Smooth muscle cell of the brain vasculature (primary cell): ENCODE results near the gene PCDHGC4.

Experiments used
- DNase-seq: peaks from one replicate; pipeline ENCODE4 v3.0.0-alpha.2; 2012; ENCODE audit warnings: low read depth, low spot score

Gene PCDHGC4

GRCh38 chr5:141484641-141485311 is at the start of gene PCDHGC4:
PCDHGC4 (plus strand) TSS chr5:141485030; CDS start chr5:141485174, 144 bp downstream.
- DNase-seq, result no peak

DNA sequence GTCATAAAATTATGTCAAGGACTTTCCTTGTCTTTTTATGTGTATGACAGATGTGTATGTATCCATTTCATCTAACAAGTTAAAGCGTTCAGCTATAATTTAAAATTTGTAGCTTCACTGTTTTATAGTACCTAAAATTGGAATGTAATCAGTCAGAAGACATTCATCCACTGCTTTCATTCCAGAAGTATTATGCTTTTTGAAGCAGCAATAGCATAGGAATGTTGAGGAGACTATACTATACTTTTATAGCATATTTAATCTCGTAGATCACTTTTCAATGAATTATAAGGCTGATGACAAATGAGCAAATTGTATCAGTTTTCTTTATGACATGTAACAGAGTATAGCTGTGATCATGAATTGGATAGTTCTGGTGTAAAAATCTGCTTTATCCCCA is 47.6 kb upstream of the PCDHGC4 start:
- no peak for DNase-seq

- DNase-seq, result no peak
These were observed 45.3 kb upstream of the PCDHGC4 start for GRCh38 chr5:141439411-141440141.

DNA sequence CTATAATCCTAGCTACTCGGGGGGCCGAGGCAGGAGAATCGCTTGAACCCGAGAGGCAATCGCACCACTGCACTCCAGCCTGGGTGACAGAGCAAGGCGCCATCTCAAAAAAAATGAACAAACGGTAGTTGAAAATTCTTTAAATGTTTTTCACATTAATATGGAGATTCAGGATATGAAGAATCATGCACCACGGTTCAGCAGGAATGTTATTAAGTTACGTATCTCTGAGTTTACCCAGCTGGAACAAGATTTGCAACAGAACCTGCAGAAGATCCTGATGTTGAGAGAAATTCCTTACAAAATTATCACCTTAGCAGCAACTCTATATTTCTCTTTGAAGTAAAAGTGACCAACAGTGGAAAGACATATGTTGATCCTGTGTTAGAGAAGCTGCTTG is 44.5 kb upstream of the PCDHGC4 start:
- DNase-seq, result no peak

DNA sequence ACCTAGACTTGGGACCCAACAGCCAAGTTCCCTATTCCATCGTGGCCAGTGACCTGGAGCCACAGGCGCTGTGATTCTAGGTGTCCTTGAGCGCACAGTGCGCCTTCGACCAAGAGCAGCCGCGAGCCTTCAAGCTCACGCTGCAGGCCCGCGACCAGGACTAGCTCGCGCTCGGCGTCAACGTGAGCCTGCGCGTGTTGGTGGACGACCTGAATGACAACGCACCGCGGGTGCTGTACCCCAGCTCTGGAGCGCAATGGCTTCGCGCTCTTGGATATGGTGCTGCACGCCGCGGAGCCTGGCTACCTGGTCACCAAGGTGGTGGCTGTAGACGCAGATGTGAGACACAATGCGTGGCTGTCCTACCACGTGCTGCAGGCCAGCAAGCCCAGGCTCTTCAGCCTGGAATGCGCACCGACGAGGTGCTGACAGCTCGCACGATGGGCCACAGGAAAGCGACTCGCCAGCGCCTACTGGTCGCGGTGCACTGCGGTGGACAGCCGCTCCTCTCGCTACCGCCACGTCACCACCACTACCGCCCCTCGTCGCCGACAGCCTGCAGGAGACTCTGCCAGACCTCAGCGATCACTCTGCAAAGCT is 43.2 kb upstream of the PCDHGC4 start:
- no peak for DNase-seq

DNA sequence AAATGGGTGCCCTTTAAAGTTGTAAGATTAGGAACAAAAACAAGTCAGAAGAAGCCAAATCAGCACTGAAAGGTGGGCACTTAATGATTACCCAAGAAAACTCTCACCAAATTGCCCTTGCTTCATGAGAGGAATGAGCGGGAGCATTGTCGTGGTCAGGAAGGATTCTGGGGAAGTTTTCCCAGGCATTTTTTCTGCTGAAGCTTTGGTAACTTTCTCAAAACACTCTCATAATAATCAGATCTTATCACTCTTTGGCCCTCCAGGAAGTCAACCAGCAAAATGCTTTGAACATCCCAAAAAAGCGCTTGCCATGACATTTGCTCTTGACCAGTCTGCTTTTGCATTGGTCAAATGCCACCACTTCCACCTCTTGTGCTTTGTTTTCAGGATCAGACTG is 19.5 kb upstream of the PCDHGC4 start:
- no peak for DNase-seq

DNA sequence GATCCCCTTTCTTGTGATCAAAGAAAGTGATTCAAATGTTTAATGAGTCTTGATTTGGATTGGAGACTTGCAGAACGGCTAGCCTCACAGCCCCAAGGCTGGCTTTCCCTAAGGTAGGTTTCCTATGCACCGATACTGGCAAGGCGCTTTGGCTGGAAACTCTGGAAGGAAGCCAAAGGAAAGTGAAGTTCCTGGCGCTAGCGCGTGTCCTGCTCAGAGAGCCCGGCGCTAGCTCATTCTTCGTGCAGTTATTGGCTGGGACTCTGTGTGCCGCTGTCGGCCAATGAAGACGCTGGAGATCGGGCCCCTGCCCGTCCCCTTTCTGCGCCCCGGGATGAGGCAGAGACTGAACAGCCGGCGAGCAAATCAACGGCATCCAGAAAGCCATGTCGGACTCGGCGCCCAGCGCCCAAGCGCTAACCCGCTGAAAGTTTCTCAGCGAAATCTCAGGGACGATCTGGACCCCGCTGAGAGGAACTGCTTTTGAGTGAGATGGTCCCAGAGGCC is 9.2 kb upstream of the PCDHGC4 start, which contains the start of gene PCDHGC3:
TSS of gene PCDHGC3 (plus strand) at position 342 of the 507 bp plus-strand sequence. CDS start at position 493, 151 bp downstream.
- peak; percentile 88 for DNase-seq

DNA sequence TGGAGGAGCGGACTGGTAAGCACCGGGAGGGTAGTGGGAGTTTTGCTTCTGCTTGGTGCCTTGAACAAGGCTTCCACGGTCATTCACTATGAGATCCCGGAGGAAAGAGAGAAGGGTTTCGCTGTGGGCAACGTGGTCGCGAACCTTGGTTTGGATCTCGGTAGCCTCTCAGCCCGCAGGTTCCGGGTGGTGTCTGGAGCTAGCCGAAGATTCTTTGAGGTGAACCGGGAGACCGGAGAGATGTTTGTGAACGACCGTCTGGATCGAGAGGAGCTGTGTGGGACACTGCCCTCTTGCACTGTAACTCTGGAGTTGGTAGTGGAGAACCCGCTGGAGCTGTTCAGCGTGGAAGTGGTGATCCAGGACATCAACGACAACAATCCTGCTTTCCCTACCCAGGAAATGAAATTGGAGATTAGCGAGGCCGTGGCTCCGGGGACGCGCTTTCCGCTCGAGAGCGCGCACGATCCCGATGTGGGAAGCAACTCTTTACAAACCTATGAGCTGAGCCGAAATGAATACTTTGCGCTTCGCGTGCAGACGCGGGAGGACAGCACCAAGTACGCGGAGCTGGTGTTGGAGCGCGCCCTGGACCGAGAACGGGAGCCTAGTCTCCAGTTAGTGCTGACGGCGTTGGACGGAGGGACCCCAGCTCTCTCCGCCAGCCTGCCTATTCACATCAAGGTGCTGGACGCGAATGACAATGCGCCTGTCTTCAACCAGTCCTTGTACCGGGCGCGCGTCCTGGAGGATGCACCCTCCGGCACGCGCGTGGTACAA is 8.5 kb upstream of the PCDHGC4 start:
- peak; percentile 52 for DNase-seq

- DNase-seq, result no peak
These were observed 7.7 kb upstream of the PCDHGC4 start for GRCh38 chr5:141477044-141477575.

DNA sequence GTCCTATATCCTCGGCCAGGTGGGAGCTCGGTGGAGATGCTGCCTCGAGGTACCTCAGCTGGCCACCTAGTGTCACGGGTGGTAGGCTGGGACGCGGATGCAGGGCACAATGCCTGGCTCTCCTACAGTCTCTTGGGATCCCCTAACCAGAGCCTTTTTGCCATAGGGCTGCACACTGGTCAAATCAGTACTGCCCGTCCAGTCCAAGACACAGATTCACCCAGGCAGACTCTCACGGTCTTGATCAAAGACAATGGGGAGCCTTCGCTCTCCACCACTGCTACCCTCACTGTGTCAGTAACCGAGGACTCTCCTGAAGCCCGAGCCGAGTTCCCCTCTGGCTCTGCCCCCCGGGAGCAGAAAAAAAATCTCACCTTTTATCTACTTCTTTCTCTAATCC is 7.0 kb upstream of the PCDHGC4 start:
- no peak for DNase-seq

DNA sequence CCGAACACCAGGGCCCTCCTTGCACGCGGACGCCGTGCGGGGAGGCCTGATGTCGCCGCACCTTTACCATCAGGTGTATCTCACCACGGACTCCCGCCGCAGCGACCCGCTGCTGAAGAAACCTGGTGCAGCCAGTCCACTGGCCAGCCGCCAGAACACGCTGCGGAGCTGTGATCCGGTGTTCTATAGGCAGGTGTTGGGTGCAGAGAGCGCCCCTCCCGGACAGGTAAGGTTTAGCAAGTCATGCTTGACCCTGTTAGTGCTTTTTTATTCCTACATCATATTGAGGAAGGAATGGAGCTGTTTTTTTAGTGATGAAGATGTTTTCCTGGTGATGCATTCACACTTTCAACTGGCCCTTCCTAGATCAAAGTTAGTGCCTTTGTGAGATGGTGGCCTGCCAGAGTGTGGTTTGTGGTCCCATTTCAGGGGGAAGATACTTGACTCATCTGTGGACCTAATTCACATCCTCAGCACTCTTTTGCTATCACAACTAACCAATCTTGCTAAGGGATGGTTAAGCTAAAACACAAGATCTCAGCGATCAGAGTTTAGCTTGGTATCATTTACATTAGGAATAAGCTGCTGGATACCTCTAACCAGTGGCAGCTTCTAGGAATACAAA is 6.4 kb upstream of the PCDHGC4 start:
- no peak for DNase-seq

GRCh38 chr5:141479776-141480175 is 5.1 kb upstream of the PCDHGC4 start:
- DNase-seq, result no peak

GRCh38 chr5:141483902-141484301 is 928 bp upstream of the PCDHGC4 start:
- no peak for DNase-seq

DNA sequence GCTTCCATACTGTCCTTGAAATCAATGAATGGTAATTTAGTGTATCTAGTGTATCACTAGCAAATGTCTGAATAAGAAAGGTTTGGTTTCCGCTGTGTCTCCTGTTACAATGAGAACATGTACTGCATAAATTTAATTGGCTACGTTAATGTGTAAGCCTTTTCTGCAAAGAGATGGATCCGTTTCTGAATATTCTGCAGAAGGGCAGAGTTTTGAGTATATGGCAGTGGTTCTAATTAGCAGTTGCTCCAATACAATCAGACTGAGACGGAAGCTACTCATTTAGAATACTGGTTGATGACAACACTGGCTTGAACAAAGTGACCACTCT is 555 bp upstream of the PCDHGC4 start:
- no peak for DNase-seq

- DNase-seq, result no peak
These were observed 658 bp downstream of the PCDHGC4 start for GRCh38 chr5:141485321-141486055.

DNA sequence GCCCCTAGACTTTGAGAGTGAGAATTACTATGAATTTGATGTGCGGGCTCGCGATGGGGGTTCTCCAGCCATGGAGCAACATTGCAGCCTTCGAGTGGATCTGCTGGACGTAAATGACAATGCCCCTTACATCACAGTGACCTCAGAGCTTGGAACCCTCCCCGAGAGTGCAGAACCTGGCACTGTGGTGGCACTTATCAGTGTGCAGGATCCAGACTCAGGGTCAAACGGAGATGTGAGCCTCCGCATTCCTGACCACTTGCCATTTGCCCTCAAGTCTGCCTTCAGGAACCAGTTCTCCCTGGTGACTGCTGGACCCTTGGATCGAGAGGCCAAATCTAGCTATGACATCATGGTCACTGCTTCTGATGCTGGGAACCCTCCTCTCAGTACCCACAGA is 1.3 kb downstream of the PCDHGC4 start:
- no peak for DNase-seq

DNA sequence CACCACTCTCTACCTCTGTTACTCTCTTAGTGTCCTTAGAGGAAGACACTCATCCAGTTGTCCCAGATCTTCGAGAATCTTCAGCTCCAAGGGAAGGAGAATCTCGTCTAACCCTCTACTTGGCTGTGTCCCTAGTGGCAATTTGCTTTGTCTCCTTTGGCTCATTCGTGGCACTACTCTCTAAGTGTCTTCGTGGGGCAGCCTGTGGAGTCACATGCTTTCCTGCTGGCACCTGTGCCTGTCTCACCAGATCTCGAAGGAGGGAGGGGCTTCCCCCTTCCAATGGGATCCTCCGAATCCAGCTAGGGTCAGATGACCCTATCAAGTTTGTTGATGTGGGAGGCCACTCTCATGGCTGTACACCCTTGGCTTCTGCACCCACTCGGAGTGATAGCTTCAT is 2.3 kb downstream of the PCDHGC4 start:
- DNase-seq, result no peak

DNA sequence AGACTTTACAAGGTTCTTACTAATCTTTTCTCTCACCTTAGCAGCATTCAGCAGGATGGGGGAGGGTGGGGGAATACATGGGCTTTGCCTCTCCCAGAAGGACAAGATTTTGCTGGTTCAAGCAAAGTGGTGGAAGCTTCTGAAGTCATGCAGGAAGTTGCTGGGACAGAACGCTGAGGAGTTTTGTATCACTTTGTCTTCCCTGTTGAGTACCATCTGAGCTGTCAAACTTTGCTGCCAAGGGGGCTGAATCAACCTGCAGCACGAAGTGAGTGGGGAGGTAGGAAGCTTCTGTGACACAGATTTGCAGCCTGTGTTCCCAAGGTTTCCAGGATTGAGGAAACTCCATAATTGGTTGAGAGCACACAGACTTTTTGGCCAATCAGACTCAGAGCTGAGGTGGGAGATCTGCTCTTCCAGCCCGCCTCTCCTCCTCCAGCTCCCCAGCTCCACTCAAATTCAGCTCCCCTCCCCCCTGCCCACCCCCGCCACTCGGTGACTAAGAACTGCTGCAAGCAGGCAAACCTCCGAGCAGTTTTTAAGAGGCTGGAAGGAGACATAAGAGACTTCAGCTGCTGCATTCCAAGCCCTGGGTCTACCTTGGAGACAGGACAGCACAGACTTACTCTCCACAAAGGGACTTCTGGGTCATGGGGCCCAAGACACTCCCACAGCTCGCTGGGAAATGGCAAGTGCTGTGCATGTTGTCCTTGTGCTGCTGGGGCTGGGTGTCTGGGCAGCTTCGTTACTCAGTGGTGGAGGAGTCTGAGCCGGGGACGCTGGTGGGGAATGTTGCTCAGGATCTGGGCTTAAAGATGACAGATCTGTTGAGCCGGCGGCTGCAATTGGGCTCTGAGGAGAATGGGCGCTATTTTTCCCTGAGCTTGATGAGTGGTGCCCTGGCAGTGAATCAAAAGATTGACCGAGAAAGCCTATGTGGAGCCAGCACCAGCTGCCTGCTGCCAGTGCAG is 4.0 kb downstream of the PCDHGC4 start, which contains the start of gene PCDHGC5:
TSS of gene PCDHGC5 (plus strand) at position 491 of the 971 bp plus-strand sequence. CDS start at position 651, 160 bp downstream.
- no peak for DNase-seq

DNA sequence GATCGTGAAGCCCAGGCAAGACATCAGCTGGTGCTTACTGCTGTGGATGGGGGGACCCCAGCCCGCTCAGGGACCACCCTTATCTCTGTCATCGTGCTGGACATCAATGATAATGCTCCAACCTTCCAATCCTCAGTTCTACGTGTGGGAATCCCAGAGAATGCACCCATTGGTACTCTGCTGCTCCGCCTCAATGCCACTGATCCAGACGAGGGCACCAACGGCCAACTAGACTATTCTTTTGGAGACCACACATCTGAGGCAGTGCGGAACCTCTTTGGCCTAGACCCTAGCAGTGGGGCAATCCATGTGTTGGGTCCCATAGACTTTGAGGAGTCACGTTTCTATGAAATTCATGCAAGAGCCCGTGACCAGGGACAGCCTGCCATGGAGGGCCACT is 5.0 kb downstream of the PCDHGC4 start:
- no peak for DNase-seq
